Coronary artery (tissue), 2 donors: ENCODE data around the gene RAB8B.

Experiments
- DNase-seq: peaks from one replicate; pipeline ENCODE4 v3.0.0-alpha.2; 2017; ENCODE audit warnings: low spot score
- H3K27ac ChIP-seq, 2 donors: fragments of 200-600 bp; sonication (generic); one replicate each; pipeline ENCODE4 v1.5.1; 2016 to 2019
- H3K4me3 ChIP-seq: fragments of 200-600 bp; sonication (generic); 2 replicates; pipeline ENCODE4 v1.5.1; 2016; ENCODE audit warnings: mild to moderate bottlenecking, moderate library complexity
- TF ChIP-seq, protein P1 (sequence below): fragments of 200-600 bp; sonication (generic); IDR thresholded peaks from one replicate; pipeline ENCODE4 v1.5.1; 2019; ENCODE audit warnings: antibody characterized with exemption

RAB8B gene

DNA sequence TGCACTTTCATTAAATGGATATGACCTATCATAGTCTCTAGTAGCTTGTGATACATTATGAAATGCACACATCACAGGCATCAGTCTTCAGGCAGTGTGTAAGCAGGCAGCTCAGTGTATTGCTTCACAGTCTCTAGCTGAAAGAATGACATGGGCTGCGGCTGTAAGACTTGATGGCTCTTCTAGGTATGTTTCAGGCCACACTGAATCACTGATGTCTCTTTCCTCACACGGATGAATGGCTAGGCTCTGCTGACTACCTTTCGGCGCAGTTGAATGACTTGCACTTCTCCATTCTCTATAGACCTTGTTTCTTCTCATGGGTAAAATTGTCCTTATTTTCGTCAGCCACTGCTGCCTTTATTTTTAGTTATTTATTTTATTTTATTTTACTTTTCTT is 103.4 kb downstream of the RAB8B start:
- TF ChIP-seq, protein P1, sequence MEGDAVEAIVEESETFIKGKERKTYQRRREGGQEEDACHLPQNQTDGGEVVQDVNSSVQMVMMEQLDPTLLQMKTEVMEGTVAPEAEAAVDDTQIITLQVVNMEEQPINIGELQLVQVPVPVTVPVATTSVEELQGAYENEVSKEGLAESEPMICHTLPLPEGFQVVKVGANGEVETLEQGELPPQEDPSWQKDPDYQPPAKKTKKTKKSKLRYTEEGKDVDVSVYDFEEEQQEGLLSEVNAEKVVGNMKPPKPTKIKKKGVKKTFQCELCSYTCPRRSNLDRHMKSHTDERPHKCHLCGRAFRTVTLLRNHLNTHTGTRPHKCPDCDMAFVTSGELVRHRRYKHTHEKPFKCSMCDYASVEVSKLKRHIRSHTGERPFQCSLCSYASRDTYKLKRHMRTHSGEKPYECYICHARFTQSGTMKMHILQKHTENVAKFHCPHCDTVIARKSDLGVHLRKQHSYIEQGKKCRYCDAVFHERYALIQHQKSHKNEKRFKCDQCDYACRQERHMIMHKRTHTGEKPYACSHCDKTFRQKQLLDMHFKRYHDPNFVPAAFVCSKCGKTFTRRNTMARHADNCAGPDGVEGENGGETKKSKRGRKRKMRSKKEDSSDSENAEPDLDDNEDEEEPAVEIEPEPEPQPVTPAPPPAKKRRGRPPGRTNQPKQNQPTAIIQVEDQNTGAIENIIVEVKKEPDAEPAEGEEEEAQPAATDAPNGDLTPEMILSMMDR = no peak
- H3K27ac ChIP-seq = peak overlapping the region in 1 of 2 donors; percentile 78
- DNase-seq = no peak
- no peak overlapping the region for H3K4me3 ChIP-seq

DNA sequence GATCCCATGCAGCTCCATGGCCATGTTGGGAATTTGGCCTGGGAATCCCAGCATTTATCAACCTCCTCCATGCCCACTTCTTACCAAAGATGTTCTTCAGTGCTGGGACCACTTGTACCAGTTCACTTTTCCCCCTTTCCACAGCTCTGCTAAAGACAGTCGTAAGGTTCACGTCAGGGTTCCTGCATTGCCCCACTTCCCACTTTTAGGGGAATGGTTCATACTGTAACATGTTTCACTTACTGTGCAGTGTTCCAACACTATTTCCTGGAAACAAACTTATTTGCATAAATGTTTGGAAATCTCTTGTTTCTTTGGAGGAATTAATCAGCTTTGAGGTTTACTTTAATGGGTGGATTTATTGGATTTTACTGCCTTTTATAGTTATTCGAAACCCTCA is 105.0 kb downstream of the RAB8B start:
- no peak overlapping the region for H3K4me3 ChIP-seq
- TF ChIP-seq, protein P1 = no peak
- no peak for DNase-seq
- no peak overlapping the region for H3K27ac ChIP-seq

GRCh38 chr15:63295341-63295740 is 105.9 kb downstream of the RAB8B start:
- TF ChIP-seq, protein P1 = no peak
- no peak for DNase-seq
- Histone ChIP-seq H3K4me3 (no peak overlapping the region), H3K27ac (no peak overlapping the region)

DNA sequence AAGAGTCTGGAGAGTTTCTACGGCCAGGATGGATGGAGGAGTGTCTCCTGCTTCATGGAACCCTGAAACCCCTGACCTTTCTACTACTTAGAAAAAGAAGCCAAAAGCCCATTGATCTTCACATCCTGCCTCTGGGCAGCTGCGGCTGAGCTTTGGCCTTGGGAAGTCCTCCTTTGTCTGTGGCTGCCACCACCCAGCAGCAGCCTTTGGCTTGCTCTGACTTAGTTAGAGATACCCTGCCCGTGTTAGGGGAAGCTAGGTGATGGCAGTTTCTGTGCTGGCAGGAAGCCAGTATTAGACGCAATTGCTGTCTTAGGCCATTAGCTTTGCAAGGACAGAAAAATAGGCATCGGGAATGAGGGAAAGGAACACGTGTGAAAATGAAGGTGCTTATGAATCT is 106.8 kb downstream of the RAB8B start:
- DNase-seq = no peak
- no peak overlapping the region for H3K4me3 ChIP-seq

GRCh38 chr15:63299943-63300575 is 110.7 kb downstream of the RAB8B start:
- Histone ChIP-seq H3K27ac (no peak overlapping the region), H3K4me3 (no peak overlapping the region)
- TF ChIP-seq, protein P1 = no peak
- no peak for DNase-seq

More for the DNA sequence above, 106.8 kb downstream of the RAB8B start:
- no peak overlapping the region for H3K27ac ChIP-seq
- TF ChIP-seq, protein P1 = no peak

DNA sequence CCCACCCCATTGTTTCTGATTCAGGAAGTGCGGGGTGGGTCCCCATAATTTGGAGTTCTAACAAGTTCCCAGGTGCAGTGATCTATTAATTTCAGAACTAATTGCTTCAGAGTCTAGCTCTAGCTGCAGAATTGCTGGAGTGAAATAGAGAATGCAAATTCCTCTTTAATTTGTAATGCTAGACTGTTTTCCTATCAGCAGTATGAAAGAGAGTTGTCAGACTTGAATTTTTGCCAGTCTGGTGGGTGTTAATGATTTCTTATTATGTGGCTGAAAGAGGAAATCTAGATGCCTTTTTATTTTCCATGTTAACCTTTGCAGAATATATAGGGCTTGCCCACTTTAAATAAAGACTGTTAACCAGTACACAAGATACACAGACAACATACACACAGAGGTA is 111.7 kb downstream of the RAB8B start:
- Histone ChIP-seq H3K27ac (no peak overlapping the region), H3K4me3 (no peak overlapping the region)
- TF ChIP-seq, protein P1 = no peak
- no peak for DNase-seq

GRCh38 chr15:63305260-63305659 is 115.9 kb downstream of the RAB8B start:
- TF ChIP-seq, protein P1 = no peak
- Histone ChIP-seq H3K4me3 (no peak overlapping the region), H3K27ac (no peak overlapping the region)
- no peak for DNase-seq
